ENCODE data around the gene POU2F2. TPM values are rescaled to one million over a fixed set of nuclear protein-coding genes. Genes with fewer than 3 reads are reported as not detected.

POU2F2 gene
- total and polyA plus RNA-seq, 2 donors (not counting 3 experiments of a cell fraction or from before 2014, with no cell fraction given): 4.0 to 4.1 TPM

- Histone ChIP-seq H3K27me3 (ENCODE audit: control insufficient read depth in 2 of 2, insufficient read depth in 2 of 2, low read length in 2 of 2) (no peaks in the 10 kb centered on the region), H3K9me3 (replicated peaks; ENCODE audit: control insufficient read depth, insufficient read depth, low read length) (no peaks in the 10 kb centered on the region), H4K20me1 (replicated peaks; ENCODE audit: control insufficient read depth, extremely low read depth, insufficient read depth, low read length) (no peaks in the 10 kb centered on the region), H3K4me2 (ENCODE audit: insufficient read depth, low read length) (no peak overlapping the region), H3K4me3 (replicated peaks in 1 of 3; ENCODE audit: insufficient read depth in 1 of 3, low read depth in 1 of 3, low read length in 3 of 3) (no peak overlapping the region), H3K9ac (replicated peaks; ENCODE audit: extremely low read depth, insufficient read depth, low read length) (no peak overlapping the region), H2AFZ (ENCODE audit: low read depth, low read length) (no peak overlapping the region), H3K4me1 (ENCODE audit: control insufficient read depth, extremely low read depth, insufficient read depth, low read length) (no peaks in the 10 kb centered on the region), H3K27ac (ENCODE audit: insufficient read depth, low read depth, low read length) (no peak overlapping the region), H3K9me1 (replicated peaks; ENCODE audit: control insufficient read depth, extremely low read depth, insufficient read depth, low read length) (no peaks in the 10 kb centered on the region), H3K79me2 (ENCODE audit: control insufficient read depth, insufficient read depth, low read length) (no peaks in the 10 kb centered on the region), H3K36me3 (ENCODE audit: control insufficient read depth in 2 of 2, extremely low read depth in 1 of 2, insufficient read depth in 2 of 2, low read length in 2 of 2) (no peaks in the 10 kb centered on the region)
- dilution Hi-C loops (cut with MboI; ENCODE audit: extremely low pct_ligation_motif_present, low sequenced_read_pairs): no loop called here
- TF ChIP-seq JUN (IDR thresholded peaks at IDR 0.05; ENCODE audit: borderline replicate concordance, insufficient read depth, insufficient read length, low read depth) (no peak), GATA2 (IDR thresholded peaks at IDR 0.05; ENCODE audit: insufficient read depth, insufficient read length, low read depth, low read length) (no peak), CTCF (IDR thresholded peaks at IDR 0.05; ENCODE audit: extremely low read depth in 1 of 2, insufficient read depth in 1 of 2, low read depth in 1 of 2, low read length in 2 of 2) (peak in 1 of 2 donors; percentile 3), MAX (IDR thresholded peaks at IDR 0.05; ENCODE audit: insufficient read depth, insufficient read length) (no peak), POLR2AphosphoS5 (IDR thresholded peaks at IDR 0.05; ENCODE audit: insufficient read depth, low read depth, low read length) (no peak)
- DNase-seq (ENCODE audit: low read depth, low spot score) (peak; percentile 68), FAIRE-seq (peak; percentile 66)
- ChIA-PET CTCF (interaction anchor here (0.7 to 2.5 kb wide), 13 partner anchors 9 to 141 kb away, joined by 3 to 13 read pairs (median 3); no protein-coding TSS in a partner anchor), POLR2A (no interaction called here)
- intact Hi-C loops (cut with micrococcal nuclease): loop anchor here (2.0 kb wide), 1 partner anchor 45 kb away; no protein-coding TSS in a partner anchor
- no TSS peak for BruUV-seq (replicated peaks)
These were observed 8.0 kb upstream of the POU2F2 start for GRCh38 chr19:42140125-42140754.
